ENCODE data around the gene SLC6A11. TPM values are rescaled to one million over a fixed set of nuclear protein-coding genes. Genes with fewer than 3 reads are reported as not detected.

SLC6A11 gene
- total RNA-seq, 6 experiments from 2014 or later: 0.05 TPM; not detected in 5

GRCh38 chr3:10817506-10817905, 1.5 kb downstream of the SLC6A11 start:
- Mint-ChIP-seq H3K4me1 (ENCODE audit: low read depth) (no peaks in the 10 kb centered on the region), H3K27ac (no peak overlapping the region), H3K9me3 (no peaks in the 10 kb centered on the region), H3K27me3 (ENCODE audit: insufficient read depth) (peaks cover 7% of the 10 kb centered on the region; the same call in 1 of the 2 replicates), H3K4me3 (no peak overlapping the region), H3K36me3 (ENCODE audit: low read depth) (no peaks in the 10 kb centered on the region)
- DNase-seq: no peak
- no peak for TF ChIP-seq CTCF (IDR thresholded peaks at IDR 0.05)

- Mint-ChIP-seq H3K27ac (no peak overlapping the region), H3K4me1 (ENCODE audit: low read depth) (no peaks in the 10 kb centered on the region)
- TF ChIP-seq CTCF (IDR thresholded peaks at IDR 0.05): no peak
These were observed 6.0 kb downstream of the SLC6A11 start for GRCh38 chr3:10822055-10822454.

GRCh38 chr3:10822708-10823515, 6.9 kb downstream of the SLC6A11 start:
- no peak overlapping the region for H3K27ac Mint-ChIP-seq
- H3K9me3 Mint-ChIP-seq: no peaks in the 10 kb centered on the region
- peaks cover 5% of the 10 kb centered on the region for H3K27me3 Mint-ChIP-seq (ENCODE audit: insufficient read depth)
- H3K4me1 Mint-ChIP-seq (ENCODE audit: low read depth): no peaks in the 10 kb centered on the region
- no peak overlapping the region for H3K4me3 Mint-ChIP-seq
- no peak for DNase-seq
- no peaks in the 10 kb centered on the region for H3K36me3 Mint-ChIP-seq (ENCODE audit: low read depth)
- no peak for TF ChIP-seq CTCF (IDR thresholded peaks at IDR 0.05)

More at GRCh38 chr3:10822055-10822454, 6.0 kb downstream of the SLC6A11 start:
- no peak overlapping the region for H3K4me3 Mint-ChIP-seq
- no peaks in the 10 kb centered on the region for H3K9me3 Mint-ChIP-seq
- H3K27me3 Mint-ChIP-seq (ENCODE audit: insufficient read depth): peaks cover 3% of the 10 kb centered on the region
- no peak for DNase-seq
- H3K36me3 Mint-ChIP-seq (ENCODE audit: low read depth): no peaks in the 10 kb centered on the region

- H3K36me3 Mint-ChIP-seq (ENCODE audit: low read depth): no peaks in the 10 kb centered on the region
- H3K4me1 Mint-ChIP-seq (ENCODE audit: low read depth): no peaks in the 10 kb centered on the region
- DNase-seq: no peak
- peaks cover 5% of the 10 kb centered on the region for H3K27me3 Mint-ChIP-seq (ENCODE audit: insufficient read depth)
- no peaks in the 10 kb centered on the region for H3K9me3 Mint-ChIP-seq
- TF ChIP-seq CTCF (IDR thresholded peaks at IDR 0.05): no peak
- H3K27ac Mint-ChIP-seq: no peak overlapping the region
- H3K4me3 Mint-ChIP-seq: no peak overlapping the region
These were observed 7.4 kb downstream of the SLC6A11 start for GRCh38 chr3:10823516-10823818.

- no peaks in the 10 kb centered on the region for H3K4me1 Mint-ChIP-seq (ENCODE audit: low read depth)
- H3K27me3 Mint-ChIP-seq (ENCODE audit: insufficient read depth): peaks cover 5% of the 10 kb centered on the region
- no peaks in the 10 kb centered on the region for H3K36me3 Mint-ChIP-seq (ENCODE audit: low read depth)
- H3K9me3 Mint-ChIP-seq: no peaks in the 10 kb centered on the region
- no peak for DNase-seq
- TF ChIP-seq CTCF (IDR thresholded peaks at IDR 0.05): no peak
- H3K4me3 Mint-ChIP-seq: no peak overlapping the region
- no peak overlapping the region for H3K27ac Mint-ChIP-seq
These were observed 8.4 kb downstream of the SLC6A11 start for GRCh38 chr3:10824468-10824867.
